ENCODE data around the gene UNKL.

The UNKL gene

DNA sequence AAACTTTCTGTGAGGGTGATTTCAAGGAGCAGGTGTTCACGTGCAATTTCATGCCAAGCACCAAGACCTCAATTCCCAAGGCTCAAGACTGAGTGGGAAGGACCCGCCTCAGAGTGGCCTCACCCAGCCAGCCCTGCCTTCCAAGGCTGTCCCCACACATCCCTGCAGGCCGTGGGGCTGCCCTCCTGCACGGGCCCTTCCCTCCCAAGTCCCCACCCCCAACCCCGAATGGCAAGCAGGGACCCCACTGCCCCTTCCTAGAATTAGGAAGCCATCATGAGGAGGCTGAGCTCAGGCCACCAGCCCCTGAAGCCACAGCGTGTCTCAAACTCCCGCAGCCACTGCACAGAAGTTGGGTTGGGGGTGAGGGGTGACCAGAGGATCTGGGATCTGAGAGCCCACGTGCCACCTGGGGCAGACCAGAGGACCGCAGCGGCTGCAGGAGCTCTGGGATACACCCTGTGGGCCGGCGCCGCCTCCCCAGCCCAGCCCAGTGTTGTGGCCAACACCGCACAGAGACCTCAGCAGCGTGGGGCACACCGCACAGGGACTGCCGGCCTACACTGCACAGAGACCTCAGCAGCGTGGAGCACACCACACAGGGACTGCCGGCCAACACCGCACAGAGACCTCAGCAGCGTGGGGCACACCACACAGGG, 42.1 kb downstream of the UNKL start:
- no peak for DNase-seq

DNA sequence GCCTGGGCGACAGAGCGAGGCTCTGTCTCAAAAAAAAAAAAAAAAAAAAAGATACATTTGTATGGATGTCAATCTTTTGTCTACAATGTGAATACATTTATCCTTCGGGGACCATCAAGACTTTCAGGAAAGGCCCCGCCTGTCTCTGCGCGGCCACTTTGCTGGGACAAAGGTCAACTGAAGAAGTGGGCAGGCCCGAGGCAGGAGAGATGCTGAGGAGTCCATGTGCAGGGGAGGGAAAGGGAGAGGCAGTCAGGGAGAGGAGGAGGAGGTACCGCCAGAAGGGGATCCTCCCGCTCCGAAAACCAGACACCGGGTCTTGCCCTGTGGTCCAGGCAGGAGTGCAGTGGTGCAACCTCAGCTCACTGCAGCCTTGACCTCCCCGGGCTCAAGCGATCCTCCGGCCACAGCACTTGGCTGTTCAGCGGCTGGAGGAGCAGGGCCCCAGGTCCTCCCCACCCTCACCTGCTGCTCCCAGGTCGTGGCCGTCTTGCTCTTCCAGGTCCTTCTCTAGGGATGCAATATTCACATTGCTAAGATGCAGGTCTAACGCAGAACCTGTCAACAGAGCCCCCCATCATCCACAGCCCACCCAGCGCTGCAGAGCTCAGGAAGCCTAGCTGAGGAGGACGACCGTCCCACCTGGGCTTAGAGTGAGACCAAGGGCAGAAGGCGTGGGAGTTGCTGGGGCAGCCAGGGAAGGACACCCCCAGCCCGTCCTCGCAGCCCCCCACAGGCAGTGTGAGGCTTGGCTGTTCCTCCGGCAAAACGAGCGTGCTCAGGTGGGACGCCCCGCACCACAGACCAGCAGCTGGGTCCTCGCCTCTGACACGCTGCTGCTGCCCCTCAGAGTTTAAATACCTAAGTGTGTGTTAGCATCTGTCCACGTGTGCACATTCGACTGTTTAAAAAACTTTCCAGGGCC, 43.2 kb downstream of the UNKL start:
- no peak for DNase-seq

DNA sequence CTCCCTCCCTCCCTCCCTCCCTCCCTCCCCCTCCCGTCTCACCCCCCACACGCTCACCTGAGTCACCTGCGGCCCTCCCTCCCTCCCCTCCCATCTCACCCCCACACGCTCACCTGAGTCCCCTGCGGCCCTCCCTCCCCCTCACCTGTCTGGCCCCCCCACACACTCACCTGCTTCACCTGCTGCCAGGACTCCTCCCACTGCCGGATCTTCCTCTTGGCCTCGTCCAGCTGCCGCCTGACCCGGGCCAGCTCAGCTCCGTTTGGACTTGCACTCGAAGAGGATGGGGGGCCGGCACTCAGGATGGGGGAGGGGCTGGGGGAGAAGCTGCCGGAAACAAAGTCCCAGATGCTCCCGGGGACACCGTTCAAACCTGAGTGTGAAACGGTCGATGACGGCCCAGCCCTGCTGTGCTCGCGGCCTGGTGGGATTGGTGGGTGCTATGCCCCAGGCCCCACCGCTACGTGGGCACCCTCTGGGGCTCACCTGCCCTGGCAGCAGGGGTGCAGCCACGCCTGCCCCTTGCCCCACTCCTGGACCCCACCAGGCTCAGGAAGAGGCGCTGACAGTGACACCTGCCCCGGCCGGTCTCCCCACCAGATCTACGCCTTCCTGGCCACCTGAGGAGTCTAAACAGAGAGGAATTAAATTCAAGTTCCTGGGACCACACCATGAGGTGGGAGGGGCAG, 46.9 kb downstream of the UNKL start:
- DNase-seq: no peak

DNA sequence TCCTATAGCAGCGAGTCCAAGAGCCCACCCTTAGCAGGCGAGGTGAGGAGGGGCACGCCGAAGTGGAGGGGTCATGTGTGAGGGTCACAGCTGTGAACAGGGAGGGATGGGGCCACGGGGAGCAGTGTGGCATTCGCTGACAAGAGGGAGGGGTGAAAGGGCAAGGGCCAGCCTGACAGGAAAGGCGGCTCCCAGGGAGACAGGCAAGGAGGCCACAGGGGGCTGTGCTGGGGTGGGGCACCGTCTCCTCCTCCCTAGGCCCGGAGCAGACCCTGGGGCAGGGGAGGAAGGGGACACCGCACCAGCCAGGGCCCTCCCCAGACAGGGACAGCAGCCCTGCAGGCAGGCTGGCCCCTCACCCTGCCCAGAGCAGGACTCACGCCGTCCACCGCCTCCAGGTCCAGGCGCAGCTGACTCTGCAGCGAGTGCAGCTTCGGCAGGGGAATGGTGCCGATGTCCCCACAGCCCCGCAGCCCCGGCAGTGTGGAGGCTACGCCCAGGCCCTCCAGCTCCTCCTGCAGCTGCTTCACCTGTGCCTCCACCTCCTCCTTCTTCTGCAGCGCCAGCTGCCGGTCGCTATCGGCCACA, 47.7 kb downstream of the UNKL start:
- no peak for DNase-seq

DNA sequence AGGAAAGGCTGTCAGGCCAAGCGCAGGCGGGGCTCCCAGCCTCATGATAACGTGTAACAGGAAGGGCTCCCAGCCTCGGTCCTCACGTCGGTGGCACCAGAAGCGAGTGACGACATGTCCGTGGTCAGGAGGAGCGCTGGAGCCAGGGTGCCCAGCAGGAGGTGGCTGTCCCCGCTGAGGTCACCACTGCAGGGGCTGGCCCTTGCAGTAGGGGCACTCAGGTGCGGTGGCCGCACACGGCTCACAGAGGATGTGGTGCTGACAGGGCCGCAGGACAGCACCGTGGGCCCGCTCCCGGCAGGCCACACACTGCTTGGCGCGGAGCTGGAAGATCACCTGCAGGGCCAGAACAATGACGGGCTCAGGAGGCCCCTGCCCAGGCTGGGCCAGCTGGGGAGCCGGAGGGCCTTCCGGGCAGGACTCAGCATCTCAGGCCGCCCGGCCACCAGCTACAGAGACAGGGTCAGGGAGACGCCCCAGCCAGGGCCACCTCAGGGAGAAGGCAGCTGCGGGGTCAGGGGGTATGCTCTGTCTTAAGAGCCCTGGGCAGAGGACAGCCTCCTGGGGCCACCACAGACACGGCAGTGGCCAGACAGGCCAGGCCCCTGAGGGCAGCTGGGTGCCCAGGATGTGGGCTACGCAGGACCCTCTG, 48.3 kb downstream of the UNKL start:
- DNase-seq: no peak

DNA sequence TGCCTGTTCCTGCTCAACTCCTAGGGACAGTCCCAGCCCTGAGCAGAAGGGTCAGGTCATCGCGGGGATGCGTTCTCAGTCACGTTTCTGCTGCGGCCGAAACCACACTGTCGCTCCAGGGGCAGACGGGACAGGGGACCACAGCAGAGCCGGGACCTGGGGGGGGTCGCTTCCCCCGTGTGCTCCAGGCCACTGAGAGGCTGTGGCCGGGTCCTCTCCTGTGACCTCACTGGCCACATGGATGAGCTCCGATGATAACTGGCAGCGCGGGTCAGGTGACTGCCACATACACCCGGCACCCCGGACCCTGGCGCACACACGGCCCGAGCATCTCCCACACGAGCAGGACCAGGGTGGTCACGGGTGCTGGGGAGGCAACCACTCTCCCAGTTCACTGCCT, 50.0 kb downstream of the UNKL start:
- DNase-seq: no peak

DNA sequence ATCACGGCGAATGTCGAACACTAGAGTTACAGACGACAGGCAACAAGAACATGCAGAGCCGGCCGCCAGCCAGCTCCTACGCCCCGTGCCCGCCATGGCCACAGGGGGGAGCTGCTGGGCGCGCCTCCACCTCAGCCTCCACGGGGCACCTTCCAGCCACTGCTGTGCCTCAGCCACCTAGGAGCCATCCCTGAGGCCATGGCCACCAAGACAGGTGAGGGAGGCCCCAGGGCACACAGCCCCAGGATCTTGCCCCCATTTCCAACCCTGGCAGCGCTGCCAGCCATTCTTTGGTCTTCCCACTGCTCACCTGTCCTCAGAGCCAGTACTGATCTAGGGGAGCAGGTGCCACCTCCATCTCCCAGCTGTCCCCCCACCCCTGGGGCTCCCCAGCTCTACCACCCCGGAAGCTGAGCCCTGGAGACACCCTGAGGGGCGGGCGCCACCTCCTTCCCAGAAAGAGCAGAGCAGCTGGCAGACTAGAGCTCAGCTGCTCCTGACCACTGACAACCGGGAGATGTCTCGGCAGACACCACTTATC, 50.9 kb downstream of the UNKL start:
- DNase-seq: no peak

DNA sequence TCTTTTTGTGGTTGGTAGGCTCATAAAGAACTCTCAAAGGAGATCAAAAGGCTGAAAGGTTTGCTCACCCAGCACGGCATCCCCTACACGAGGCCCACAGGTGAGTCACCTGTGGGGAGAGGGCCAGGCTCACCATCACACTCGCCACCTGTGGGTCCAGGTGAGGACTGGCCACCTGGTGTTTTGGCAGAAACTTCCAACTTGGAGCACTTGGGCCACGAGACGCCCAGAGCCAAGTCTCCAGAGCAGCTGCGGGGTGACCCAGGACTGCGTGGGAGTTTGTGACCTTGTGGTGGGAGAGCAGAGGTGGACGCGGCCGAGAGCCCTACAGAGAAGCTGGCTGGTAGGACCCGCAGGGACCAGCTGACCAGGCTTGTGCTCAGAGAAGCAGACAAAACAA, 51.7 kb downstream of the UNKL start:
- DNase-seq: no peak

DNA sequence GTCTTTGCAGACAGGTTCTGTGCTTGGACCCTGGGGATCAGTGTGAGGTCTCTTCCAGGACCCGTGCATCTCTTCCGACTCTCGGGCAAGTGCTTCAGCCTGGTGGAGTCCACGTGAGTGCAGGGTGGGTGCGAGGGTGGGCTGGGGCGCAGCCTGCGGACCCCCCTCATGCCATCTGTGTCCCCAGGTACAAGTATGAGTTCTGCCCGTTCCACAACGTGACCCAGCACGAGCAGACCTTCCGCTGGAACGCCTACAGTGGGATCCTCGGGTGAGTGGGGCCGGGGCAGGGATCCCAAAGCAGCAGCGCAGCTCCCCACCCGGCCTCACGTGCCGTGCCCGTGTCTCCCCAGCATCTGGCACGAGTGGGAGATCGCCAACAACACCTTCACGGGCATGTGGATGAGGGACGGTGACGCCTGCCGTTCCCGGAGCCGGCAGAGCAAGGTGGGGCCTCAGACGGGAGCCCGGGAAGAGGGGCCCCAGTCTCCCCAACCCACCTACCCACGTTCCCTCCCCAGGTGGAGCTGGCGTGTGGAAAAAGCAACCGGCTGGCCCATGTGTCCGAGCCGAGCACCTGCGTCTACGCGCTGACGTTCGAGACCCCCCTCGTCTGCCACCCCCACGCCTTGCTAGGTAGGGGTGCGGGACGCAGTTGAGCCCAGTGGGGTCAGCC, 52.7 kb downstream of the UNKL start:
- no peak for DNase-seq

DNA sequence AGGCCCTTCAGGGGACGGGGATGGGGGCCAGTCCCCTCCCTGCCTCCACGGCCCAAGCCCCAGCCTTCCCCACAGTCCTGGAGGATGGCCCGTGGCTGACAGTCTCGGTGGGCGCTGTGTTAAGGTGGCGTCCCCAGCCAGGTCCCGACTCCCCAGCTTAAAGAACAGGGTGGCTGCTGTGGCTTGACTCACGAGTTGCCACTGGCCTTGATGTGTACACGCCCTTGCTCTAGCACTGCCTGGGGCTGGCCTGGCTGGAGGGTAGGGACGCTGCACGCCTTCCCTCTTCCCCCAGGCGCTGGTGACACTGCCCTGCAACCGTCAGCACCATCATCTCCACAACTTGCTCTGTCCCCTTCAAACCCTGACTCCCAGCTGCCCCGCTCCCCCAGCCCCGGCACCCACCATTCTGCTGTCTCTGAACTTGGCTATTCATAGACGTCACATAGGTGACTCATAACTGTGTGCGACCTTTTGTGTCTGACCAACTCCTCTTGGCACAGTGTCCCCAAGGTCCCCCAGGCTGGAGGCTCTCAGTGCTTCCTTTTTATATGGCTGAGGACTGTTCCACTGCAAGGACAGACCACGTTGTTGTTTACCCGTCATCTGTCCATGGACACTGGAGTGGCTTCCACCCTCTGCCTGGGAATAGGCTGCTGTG, 56.5 kb downstream of the UNKL start:
- no peak for DNase-seq

DNA sequence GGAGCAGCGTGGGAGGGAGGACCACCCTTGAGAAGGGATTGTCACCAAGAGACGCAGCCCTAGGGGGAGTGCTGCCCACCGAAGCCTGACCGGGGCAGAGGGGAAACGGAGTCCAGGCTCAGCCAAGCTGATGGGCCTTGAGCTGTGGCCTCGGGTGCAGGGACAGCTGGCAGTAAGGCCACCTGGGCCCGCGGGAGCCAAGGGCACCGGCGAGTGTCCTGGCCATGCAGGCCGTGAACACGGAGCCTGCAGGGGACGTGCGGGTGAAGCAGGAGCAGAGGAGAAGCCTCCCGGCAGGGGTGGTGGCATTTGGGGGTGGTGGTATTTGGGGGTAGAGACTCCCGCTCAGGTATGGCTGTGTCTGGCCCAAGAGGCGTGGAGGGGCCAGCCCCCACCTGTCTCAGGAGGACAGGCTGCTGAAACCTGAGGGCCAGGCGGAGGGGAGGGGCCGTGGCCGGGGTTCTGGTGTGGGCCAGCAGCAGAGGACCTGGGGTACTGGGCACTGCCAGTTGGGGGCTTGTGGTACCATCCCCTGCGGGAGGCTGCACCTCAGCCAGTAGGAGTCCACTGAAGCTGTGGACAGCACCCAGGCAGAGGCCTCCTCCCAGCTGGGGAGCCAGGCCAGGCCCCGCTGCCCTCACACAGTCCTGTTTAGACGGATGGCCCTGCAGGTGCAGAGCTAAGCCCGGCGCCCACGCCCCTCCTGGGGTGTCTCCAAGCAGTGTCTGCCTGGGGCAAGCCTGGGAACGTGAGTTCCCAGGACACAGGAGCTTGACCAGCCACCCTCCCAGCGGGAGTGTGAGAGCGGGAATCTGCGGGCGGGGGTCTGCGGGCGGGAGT, 58.2 kb downstream of the UNKL start:
- DNase-seq: no peak

DNA sequence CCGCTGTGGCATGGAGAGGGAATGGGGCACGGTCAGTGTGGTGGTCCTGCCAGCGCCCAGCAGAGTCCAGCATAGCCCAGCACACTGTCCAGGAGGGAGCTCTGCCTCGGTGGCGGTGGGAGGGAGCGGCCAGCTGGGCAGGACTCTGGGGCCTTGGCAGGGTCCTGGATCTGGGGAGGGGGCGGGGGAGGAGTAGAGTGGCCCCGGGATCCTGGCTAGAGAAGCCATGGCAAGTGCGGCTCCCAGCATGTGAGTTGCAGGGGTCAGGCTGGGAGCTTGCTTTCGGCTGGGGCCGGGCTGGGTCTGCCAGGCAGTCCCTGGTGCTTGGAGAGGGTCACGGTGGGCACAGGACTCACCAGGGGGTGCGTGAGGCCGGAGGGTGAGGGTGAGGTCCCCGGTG, 58.9 kb downstream of the UNKL start:
- no peak for DNase-seq

DNA sequence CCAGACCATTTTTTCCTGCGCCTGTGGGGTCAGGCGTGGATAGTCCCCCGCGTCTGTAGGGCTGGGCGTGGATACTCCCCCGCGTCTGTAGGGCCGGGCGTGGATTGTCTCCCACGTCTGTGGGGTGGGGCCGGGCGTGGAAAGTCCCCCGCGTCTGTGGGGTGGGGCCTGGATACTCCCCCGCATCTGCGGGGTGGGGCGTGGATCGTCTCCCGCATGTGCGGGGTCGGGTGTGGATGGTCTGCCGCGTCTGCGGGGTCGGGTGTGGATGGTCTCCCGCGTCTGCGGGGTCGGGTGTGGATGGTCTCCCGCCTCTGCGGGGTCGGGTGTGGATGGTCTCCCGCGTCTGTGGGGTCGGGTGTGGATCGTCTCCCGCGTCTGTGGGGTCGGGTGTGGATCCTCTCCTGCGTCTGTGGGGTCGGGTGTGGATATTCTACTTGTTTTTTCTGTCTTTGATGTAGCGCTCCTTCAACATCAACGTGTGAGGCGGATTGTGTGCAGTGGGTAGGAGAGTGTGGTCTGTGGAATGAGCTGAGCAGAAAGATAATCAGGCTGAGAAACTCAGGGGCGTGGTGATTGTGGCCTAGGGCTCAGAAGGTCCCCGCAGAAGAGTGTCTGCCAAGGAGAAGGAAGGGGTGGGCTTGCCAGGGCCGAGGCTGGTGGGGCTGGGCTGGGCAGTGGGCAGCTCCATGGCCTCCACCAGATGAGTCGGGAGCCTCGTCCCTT, 59.5 kb downstream of the UNKL start:
- no peak for DNase-seq

DNA sequence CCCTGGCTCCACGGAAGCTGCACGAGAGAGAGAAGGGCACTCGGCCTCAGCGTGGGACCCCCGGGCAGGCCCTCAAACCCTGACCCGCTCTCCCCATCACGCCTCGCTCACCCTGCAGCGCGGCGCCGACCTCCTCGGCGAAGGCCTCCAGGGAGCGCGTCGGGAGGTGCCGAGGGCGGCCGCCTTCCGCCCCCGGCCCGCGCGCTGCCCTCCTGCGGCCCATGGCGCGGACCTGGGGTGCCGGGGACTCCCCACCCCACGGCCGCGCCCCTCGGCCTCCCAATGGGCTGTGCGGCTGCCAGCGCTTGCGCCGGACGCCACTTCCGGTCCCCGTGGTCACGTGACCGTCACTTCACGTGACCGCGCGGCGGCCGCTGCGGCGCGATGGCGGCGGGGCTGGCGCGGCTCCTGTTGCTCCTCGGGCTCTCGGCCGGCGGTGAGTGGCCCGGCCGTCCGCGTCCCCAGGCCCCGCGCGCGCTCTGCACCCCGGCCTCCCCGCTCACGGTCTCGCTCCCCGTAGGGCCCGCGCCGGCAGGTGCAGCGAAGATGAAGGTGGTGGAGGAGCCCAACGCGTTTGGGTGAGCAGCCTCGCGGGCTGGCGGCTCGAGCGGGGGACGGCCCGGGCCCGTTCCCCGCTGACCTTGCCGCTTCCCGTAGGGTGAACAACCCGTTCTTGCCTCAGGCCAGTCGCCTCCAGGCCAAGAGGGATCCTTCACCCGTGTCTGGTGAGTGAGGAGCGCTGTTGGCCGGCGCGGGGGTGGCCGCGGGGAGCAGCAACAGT, 62.7 kb downstream of the UNKL start, which contains the start of the genes GNPTG and TSR3:
GNPTG (plus strand) TSS at position 350 of the 781 bp plus-strand sequence; CDS start at position 385, 35 bp downstream.
TSR3 (minus strand) TSS at position 297 of the 781 bp plus-strand sequence; CDS start at position 223, 74 bp downstream.
- peak; percentile 59 for DNase-seq

DNA sequence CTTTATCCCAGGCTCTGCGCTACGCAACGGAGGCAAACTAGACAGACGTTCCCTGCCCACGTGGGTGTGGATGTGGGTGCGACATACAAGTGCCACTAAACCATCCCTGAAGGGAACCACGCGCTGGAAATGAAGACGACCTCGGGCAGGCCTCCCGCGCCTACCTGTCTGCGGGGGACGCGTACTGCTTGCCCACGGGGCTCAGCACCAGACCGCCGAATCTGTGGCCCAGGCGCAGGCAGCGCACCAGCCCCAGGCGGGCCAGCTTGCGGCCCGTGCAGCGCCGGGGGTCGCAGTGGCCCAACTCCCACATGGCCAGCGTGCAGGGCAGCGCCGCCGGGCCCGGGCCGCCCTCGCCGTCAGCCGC, 63.3 kb downstream of the UNKL start:
- no peak for DNase-seq

DNA sequence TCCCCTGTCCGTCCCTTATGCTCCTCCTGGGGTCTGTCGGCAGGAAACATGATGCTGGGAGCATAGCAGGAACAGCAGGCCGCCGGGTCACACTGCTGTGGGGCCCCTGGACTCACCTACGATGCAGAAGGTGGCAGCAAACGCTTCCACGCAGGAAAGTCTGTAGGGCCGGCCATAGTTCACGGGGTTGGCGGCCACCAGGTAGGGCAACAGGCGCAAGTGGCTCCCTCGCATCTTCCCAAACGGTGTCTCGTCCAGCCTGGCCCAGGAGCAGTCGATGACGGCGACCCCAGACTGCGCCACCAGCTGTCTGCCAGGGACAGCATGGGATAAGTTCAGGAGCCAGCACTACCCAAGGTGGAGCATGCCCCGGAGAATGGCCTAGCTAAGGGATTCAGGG, 63.8 kb downstream of the UNKL start:
- no peak for DNase-seq

DNA sequence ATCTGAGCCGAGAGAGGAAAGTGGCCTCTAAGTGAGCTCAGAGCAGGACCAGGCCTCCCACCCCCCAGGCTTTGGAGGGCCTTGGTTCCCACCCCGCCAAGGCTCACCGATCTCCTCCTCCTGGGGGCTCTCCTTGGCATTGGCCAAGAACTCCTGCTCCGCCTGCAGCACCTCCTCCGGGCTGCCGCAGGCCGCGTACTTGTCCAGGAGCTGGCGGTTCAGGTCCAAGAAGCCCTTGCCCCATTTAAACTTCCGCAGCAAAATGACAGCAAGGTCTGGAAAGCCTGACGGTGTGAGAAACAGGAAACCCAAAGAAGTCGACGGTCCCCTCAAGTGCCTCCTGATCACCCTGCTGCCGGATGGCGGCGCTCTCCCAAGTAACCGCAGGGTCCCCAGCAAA, 64.6 kb downstream of the UNKL start:
- DNase-seq: no peak

DNA sequence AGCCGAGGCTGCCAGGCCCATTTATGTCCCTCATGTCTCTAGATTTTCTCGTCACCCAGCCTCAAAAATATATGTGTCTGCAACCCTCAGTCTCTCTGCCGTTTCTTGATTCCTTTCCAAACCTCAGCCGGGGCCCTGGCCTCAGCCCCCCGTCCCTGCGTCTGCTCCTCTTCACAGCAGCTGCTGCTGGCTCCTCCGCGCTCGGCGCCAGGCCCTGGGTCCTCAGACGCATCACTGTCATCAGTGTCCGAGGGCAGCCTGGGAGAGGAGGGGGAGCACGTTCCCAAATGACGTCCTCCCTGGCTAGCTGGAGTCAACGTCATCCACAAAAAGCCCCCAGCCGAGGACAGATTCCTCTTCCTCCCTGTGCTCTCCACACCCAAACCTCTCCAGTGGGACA, 65.2 kb downstream of the UNKL start:
- DNase-seq: no peak

DNA sequence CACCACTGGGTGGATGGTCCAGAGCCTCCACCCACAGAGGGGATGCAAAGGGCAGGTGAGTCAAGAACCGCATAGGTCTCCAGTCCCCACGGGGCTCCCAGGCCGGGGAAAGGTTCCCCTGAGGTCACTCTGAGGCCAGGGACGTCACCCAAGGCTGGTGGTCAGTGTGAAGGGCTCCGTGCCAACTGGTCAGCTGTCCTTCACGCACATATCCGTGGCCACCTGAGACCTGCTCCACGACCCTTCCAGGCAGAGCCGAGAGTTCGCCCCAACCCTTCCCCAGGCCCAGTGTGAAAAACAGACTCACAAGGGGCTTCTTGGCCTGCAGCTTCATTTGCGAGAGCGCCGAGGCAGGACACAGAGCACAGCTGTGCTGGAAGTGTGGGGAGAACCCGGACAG, 65.6 kb downstream of the UNKL start:
- DNase-seq: no peak

All from amniotic stem cell (primary cell).